Inferior parietal cortex (tissue), 1 donor: ENCODE measurements around the gene VPS13C.

ENCODE experiments used
- DNase-seq: peaks from one replicate; pipeline ENCODE4 v3.0.0-alpha.2; 2016; ENCODE audit errors: extremely low spot score

VPS13C gene

DNA sequence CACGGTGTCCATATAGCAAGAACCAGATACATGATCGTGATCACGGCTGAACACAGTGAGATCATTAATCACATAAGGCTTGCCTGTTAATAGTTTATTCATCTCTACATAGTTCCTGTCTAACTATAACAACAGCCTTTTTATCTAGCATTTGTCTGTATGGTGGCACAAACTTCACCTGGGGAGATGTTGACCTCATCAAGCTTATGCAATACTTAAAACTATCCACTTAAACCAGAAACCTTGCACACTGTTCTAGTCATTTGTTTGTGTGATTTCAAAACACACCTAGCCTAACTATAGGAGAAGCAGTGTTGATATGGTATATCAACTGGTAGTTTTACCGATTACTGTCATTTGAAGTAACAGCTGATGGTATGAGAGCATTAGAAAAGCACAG lies 124.8 kb downstream of the VPS13C start:
- no peak for DNase-seq

DNA sequence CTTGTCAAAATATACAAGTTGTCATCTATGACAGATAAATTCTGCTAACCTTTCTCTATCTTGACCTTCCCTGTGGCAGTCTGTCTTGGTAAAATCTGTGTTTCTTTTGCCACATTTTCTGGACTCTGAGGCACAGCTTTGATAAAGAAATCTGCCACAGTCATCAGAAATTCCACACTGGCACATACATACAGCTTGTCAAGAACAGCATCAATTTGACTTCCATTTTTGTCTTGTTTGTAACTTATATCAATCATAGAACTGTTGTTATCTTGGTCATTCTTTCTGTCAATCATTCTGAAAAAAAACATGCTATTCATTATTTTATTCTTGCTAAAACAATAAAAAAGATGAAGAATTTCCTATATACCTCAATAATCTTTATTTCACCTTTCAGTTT lies 130.8 kb downstream of the VPS13C start:
- DNase-seq = no peak

DNA sequence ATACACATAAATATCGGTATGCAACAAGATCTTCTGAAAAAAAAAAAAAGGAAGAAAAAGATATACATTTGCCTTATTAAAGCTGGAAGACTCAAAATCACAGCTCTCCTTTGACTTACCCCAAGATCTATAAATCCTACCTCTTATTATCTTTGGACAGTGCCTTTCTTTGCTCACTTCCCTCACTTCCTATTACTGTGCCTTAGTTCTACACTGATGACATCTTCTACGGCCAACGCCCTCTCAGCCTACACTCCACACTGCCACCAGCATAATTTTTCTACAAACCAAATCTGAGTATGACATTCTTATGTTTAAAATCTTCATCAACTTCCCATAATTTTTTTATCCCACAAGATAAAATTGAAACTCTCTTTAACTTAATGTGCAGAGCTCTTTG lies 137.1 kb downstream of the VPS13C start:
- DNase-seq = no peak

DNA sequence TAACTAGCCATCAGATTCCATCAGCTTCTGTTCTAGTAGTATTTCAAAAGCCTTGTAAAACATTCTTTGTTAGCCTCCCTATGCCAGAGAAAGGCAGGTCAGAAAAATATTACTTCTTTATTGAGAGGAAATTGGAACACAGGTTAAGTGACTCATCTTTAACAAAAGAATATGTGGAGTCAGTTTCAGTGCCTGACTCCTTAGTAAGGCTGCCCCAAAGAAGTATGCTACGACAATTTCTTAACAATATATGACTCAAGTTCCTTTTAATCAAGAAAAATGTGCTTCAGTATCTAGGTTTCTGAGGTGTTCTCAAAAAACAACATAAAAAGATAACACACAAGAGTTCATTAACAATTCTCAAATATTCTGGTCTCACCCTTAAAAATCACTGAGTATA lies 139.2 kb downstream of the VPS13C start:
- no peak for DNase-seq

DNA sequence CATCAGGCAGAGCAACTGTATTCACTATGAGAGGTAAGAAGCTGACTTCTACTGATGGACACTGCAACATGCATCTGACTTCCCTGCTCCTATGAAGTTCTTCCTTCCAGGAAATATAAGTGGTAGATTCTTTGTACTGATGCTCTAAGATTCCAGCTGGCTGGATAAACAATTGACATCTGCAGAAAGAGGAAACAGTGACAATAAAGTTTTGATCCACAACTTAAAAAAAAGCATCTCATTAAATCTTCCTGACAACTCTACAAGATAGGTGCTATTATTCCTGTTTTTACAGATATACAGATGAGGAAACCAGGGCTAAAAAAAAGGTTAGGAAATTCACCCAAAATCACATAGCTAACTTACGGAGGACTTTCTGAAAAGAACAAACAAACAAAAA lies 142.8 kb downstream of the VPS13C start:
- no peak for DNase-seq

DNA sequence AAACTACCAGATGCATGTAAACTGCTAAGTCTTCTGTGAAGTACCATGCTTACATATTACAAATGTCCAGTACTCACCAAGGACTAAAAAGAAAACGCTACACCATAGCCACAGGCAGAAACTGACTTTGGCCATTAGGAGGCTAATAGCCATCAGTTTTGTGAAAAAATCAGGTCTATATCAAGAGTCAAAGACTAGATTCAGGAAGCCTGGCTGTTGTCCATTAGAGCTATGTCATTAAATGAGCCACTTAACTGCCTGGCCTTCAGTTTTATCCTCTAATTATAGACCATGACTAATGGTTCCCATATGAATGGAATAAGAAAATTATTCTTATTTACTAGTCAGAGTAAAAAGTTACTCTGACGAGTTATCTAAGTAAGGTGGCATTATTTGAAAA lies 144.1 kb downstream of the VPS13C start:
- DNase-seq = no peak

DNA sequence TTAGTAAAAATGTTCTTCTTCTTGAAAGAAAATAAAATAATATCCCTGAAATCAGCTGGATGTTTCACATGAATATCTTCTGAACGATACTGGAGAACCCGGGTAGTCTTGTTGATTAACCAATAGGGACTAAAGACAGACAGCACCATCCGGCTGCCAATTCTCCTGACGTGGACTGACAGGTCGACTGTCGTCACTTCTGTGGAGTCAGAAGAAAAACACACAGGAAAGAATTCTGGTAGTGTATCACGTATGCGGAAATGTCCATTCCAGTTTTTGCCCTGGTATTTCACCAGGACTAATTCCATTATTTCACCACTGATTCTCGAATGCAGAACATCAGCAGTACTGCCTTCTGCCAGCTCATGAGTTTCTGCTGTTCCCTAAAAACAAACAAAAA lies 144.6 kb downstream of the VPS13C start:
- DNase-seq = no peak

DNA sequence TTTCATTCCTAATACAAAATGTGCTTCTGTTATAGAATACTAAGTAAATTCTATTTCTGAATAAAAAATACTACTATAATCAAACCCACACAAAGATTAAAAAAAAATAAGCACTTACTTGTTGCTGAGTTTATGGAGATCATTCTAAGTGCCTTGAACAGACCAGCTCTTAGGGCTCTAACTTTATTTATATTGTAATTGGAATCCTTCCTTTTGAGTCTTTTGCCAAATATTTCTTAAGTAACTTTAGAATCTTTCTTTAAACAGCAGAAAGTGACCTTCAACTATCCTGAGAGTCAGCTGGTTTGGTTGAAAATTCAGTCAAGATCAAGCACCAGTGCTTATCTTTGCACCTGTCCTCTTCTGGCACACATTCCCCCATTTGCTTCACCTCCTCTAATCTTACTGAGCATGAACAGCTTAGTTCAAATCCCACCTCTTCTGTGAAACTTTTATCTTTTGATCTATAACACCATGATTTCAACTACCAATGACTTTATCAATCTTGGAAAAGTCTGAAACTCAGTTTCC lies 149.3 kb downstream of the VPS13C start:
- DNase-seq = no peak

DNA sequence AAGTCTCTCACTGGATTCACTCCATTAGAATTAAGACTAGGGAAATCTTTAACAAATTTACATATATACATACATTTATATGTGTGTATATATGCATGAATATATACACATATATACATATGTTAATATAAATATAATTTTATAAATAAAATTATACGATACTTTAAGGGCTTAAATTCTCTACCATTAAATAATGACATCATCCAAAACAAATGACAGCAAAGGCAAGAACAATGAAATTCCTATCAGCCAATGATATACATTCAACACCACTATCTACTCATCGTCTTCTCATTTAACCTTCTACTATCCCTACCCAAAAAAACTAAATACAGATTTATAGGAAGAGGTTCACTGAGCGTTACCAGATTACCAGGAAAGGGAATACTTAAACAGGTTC lies 152.0 kb downstream of the VPS13C start:
- no peak for DNase-seq

DNA sequence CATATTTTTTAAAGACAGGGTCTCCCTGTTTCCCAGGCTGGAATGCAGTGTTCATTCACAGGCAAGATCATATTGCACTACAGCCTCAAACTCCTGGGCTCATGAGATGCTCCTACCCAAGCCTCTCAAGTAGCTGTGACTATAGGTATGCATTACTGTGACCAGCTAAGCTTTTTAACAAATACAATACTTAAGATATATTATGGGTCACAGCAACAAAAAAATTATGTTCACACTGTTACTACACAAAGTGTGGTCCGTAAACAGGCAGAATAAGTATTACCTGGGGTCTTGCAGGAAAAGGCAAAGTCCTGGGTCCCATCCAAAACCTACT lies 152.5 kb downstream of the VPS13C start:
- no peak for DNase-seq

DNA sequence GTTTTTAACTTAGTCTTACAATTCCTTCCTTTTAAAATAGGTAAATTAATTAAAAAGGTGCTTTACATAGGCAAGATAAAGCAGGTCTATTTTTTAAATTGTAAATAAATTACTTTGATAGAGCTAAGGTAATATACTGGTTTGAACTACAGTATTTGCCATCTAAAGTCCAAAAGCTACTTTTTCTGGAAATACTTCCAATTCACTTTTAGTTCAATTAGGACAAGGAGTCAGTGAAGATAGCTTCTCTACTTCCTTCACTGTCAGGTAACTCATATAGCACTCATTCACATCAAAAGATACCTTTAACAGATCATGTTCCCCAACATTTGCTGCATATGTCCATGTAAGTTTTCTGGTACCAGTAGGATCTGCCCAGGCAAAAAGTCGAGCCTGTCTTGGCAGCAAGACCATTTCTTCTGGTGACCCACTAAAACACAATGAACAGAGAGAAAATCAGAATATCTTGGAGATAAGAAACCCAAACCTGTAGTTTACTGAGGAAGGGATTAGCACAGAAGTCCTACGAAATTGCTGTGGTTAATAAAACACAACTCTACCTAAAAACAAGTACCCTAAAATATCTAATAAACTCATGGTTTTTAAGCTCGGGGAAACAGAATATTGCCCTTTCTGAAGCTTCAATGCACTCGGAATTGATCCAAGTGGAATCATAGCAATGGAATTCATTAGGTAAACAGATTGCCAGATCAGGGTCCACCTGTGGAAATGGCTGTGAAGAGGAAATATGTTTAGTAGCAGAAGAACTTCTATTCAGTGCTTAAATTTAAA lies 153.1 kb downstream of the VPS13C start:
- no peak for DNase-seq

DNA sequence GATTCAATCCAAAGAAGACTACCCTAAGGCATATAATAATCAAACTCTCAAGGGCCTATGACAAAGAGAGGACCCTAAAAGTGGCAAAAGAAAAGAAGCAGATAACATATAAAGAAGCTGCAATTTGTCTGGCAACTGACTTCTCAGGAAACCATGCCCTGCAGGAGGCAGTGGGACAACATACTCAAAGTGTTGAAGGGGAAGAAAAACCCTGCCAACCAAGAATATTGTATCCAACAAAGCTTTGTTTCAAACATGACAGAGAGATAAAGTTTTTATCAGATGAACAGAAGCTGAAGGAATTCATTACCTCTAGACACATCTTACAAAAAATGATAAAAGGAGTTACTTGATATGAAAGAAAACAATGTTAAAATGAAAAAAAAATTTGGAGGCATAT lies 167.1 kb downstream of the VPS13C start:
- no peak for DNase-seq

DNA sequence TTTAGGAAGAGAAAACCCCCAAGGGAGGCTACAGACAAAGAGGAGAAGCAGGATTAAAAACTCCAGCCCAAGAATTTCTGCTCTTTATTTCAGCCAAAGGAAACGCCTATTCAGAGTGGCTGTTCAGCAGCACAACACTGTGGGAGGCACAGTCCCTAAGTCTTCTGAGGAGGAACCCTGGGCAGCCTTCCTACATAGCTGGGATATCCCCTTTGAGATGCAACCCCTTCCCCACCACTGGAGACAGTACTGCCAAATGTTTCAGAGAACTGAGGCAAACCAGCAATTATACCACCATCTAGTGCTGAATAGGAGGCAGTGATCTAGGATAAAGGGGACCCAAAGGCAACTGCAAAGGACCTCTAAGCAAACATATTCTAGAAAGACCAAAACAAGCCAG lies 168.1 kb downstream of the VPS13C start:
- no peak for DNase-seq

DNA sequence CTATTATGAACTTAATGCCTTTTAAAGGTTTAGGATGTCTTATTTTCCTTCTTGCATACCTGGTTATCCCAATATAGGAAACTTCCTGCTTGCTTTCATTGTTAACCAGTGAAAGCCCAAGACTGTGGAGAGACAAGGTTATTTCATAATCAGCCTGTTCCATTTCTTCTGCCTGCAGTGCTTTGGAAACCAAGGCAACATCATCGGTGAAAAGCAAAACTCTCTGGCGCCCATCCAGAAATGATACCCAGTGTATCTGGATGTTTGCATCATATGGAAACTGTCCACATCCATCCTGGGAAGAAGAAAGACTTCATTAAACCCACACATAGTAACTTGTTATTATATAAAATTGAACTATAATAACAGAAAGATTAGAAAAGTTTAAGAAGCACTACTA lies 170.1 kb downstream of the VPS13C start:
- DNase-seq = no peak

DNA sequence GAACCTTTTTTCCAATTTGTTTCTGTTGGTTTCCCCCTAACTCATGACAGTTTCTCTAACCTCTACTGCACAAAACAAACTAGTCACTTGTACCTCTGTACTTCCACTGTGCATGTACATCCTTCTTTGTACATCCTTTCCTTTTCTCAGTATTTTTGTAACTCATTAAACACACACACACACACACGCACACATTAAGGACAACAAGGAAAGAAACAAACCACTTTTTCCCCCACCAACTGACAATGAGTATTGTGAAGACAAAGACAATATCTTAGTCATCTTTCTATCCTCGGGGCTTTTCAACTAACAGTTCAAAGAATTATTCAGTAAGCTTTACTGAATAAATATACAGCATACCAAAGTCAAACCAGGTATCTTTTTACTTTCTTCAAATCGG lies 170.5 kb downstream of the VPS13C start:
- no peak for DNase-seq

DNA sequence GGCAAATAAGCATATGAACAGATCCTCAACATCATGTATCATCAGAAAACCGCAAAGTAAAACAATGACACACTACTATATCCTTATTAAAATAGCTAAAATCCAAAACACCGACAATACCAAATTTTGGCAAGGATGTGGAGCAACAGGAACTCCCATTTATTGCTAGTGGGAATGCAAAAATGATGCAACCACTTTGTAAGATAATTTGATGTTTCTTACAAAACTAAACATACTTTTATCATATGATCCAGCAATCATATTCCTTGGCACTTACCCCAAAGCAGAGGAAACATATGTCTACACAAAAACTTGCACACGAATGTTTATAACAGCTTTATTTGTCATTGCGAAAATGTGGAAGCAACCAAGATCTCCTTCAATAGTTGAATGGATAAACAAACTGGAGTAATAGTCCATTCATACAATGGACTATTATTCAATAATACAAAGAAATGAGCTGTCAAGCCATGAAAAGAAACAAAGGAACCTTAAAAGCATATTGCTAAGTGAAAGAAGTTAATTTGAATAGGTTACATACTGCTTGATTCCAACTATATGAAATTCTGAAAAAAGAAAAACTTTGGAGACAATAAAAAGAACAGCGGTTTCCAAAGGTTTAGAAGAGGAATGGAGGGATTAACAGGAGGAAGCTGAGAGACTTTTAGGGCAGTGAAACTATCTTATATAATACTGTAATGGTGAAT lies 172.0 kb downstream of the VPS13C start:
- DNase-seq = no peak

DNA sequence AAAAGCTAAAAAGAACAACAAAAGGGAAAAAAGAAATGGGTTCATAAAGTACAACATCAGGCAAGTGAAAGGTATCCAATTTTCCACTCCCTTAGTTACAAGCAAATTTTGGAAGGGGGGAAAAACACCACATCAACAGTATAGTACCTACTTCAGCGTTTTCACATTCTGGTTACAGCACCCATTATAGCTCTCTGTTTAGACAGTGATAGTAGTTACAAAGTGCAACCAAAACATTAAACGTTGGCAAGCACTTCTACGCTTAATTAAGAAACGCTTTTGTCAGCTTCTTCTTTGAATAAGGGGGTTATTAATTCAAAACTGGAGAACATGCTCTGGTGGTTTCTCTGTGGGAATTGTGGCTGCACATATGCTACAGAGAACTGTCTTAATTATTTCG lies 180.2 kb downstream of the VPS13C start:
- no peak for DNase-seq

DNA sequence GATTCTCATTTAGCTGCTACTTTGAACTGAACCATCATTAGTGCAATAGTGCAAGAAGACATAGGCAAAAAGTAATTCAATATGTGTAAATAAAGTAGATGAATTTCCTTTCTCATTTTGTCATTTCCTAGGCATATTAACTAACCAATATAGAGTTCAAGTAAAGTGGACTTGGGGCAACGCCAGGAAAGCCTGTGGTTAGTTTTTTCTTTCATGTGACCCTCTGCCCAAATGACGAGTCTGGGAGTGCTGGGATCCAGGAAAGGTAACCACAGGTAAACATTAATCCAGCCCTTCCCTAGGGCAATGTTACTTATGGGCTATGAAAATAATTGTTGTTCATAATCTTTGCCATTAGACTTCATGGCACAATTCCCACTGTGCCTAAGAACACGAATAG lies 181.0 kb downstream of the VPS13C start:
- no peak for DNase-seq

DNA sequence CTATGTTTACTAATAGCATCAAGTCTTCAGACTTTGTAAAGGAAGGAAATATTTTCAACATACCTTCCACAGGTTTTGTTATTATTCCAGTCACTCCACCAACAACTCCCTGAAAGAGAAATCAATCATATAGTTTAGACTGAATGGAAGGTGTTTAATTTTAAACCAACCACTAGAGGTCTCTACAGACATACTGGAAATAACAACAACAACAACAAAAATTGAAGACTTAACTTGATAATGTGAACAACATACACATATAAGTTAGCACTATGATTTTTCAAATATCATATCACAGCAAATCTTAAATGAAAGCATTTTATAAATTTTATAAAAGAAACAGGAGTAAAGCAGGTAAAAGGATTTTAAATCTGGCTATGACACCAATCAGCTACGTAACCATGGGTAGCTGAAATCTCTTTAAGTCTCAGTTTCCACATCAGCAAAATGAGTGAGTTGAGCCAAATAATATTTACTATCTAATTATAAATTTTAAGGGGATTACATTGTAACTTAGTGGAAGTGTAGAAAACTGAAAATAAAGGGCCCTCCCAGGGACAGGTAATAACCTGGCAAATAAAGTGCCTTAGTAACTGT lies 188.2 kb downstream of the VPS13C start:
- DNase-seq = peak; percentile 41

DNA sequence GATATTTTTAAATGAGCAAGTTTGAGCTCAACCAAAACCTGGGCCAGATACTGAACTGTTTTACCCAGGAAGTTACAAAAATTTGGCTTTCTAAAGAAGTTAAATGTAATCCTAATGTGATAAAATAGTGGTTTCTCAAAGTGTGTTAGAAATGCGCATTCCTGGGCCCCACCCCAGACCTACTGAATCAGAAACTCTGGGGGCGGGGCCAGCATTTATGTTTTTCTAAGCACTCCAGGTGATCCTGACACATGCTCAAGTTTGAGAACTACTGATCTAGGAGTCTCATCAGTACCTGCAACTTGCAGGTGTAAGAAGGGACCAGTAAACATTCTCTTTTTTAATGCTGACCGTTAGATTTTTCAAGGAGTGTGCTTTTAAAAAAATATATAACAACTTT lies 190.6 kb downstream of the VPS13C start:
- no peak for DNase-seq

DNA sequence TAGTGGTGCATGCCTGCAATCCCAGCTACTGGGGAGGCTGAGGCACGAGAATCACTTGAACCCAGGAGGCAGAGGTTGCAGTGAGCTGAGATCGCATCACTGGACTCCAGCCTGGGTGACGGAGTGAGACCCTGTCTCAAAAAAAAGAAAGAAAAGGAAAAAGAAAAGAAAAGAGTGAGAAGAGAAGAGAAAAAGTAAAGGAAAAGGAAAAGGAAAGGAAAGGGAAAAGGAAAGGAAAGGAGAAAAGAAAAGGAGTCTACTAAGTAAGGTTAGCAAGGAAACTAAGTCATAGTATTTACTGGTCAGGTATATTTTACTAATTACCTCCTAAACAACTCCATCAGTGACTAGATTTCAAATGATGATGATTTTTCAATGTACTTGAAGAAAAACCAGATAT lies 198.3 kb downstream of the VPS13C start:
- DNase-seq = no peak

DNA sequence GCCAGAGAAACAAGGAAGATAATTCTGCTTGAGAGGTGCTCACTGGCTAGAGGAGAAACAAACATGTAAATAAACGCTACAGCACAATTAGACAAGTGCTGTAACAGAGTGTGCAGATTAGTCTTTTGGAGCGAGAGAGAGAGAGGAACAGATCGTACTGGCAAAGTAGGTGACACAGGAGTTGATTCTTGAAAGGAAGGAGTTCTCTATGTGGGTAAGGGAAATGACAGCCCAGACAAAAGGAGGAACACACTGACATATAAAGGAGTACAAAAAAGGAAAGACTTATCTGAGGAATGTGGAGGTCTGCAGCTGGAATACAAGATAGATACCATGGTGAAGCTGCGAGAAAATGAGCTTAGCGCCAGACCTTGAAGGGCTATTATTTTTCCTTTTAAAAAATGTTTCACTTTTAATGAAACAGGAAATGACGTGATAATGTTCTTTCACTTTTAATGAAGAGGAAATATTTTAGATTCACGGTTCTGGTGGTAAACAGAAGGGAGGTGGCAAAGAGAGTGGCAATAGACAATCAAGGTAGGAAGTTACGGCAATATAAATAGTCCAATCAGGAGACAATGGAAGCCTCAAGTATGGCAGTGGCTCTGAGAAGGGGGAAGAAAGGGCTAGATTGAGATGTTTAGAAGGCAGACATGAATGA lies 202.9 kb downstream of the VPS13C start:
- DNase-seq = no peak

DNA sequence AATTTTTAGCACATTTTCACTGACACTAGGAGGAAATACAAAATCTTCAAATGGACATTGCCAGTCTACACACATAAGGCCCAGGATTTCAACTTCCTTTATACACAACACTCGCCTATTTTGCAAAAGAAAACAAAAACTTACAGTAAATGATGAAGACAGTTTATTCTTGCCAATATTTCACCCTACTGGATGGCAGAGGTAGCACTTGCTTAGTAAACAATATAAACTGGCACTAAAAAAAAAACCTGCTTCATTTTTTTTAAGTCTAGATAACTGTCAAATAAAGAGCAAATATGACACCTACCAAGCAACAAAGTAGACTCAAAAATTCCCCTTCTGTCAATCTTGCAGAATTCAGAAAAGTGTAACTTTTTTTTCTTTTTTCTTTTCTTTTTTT lies 204.0 kb downstream of the VPS13C start:
- no peak for DNase-seq
